IMR-90 (cell line): Measurements from ENCODE around the gene RHOC.

ENCODE experiments used
- RAD21 ChIP-seq: IDR thresholded peaks from 2 replicates; pipeline ENCODE4 v1.6.1; 2012; ENCODE audit warnings: low read length, improper control_type of control experiment
- RCOR1 ChIP-seq: IDR thresholded peaks from 2 replicates; pipeline ENCODE4 v1.6.1; 2012; ENCODE audit warnings: mild to moderate bottlenecking, low read length, improper control_type of control experiment; ENCODE audit not compliant: insufficient replicate concordance
- TF ChIP-seq, protein P1 (sequence below): conservative IDR thresholded peaks from 2 replicates; pipeline ENCODE4 v1.5.1; 2012; ENCODE audit warnings: mild to moderate bottlenecking, low read depth, low read length, improper control_type of control experiment

GRCh38 chr1:112737573-112737972, 30.6 kb upstream of the RHOC start:
- TF ChIP-seq, protein P1, sequence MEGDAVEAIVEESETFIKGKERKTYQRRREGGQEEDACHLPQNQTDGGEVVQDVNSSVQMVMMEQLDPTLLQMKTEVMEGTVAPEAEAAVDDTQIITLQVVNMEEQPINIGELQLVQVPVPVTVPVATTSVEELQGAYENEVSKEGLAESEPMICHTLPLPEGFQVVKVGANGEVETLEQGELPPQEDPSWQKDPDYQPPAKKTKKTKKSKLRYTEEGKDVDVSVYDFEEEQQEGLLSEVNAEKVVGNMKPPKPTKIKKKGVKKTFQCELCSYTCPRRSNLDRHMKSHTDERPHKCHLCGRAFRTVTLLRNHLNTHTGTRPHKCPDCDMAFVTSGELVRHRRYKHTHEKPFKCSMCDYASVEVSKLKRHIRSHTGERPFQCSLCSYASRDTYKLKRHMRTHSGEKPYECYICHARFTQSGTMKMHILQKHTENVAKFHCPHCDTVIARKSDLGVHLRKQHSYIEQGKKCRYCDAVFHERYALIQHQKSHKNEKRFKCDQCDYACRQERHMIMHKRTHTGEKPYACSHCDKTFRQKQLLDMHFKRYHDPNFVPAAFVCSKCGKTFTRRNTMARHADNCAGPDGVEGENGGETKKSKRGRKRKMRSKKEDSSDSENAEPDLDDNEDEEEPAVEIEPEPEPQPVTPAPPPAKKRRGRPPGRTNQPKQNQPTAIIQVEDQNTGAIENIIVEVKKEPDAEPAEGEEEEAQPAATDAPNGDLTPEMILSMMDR = no peak
- TF ChIP-seq RAD21 = no peak
- TF ChIP-seq RCOR1 = no peak
